Midbrain (tissue), 1 donor: ENCODE measurements around the gene TWIST2.

Experiments used
- DNase-seq: peaks from one replicate; lab custom pipeline; 2025; lab: John Stamatoyannopoulos, UW

The TWIST2 gene

GRCh38 chr2:238891457-238892203, 43.7 kb downstream of the TWIST2 start:
- DNase-seq, result no peak

GRCh38 chr2:238892204-238892500, 44.3 kb downstream of the TWIST2 start:
- no peak for DNase-seq

- no peak for DNase-seq
Observed at GRCh38 chr2:238892796-238893195, 44.9 kb downstream of the TWIST2 start.

- no peak for DNase-seq
Observed at GRCh38 chr2:238893349-238894000, 45.6 kb downstream of the TWIST2 start.

GRCh38 chr2:238894226-238894949, 46.5 kb downstream of the TWIST2 start:
- no peak for DNase-seq

- DNase-seq, result no peak
Observed at GRCh38 chr2:238894950-238895298, 47.0 kb downstream of the TWIST2 start.

GRCh38 chr2:238895361-238895882, 47.5 kb downstream of the TWIST2 start:
- DNase-seq, result no peak

- DNase-seq, result no peak
Observed at GRCh38 chr2:238895891-238896600, 48.2 kb downstream of the TWIST2 start.

GRCh38 chr2:238896641-238897040, 48.8 kb downstream of the TWIST2 start:
- DNase-seq, result no peak

GRCh38 chr2:238897122-238897880, 49.4 kb downstream of the TWIST2 start:
- DNase-seq, result no peak

GRCh38 chr2:238897911-238898311, 50.0 kb downstream of the TWIST2 start:
- DNase-seq, result no peak

- no peak for DNase-seq
Observed at GRCh38 chr2:238898534-238899281, 50.8 kb downstream of the TWIST2 start.

GRCh38 chr2:238899386-238899785, 51.5 kb downstream of the TWIST2 start:
- no peak for DNase-seq

GRCh38 chr2:238900511-238900910, 52.6 kb downstream of the TWIST2 start:
- DNase-seq, result no peak

- DNase-seq, result no peak
Observed at GRCh38 chr2:238901461-238902057, 53.7 kb downstream of the TWIST2 start.

- no peak for DNase-seq
Observed at GRCh38 chr2:238902285-238902684, 54.4 kb downstream of the TWIST2 start.

GRCh38 chr2:238903141-238903540, 55.3 kb downstream of the TWIST2 start:
- no peak for DNase-seq

GRCh38 chr2:238904177-238904576, 56.3 kb downstream of the TWIST2 start:
- no peak for DNase-seq

- DNase-seq, result no peak
Observed at GRCh38 chr2:238904716-238905115, 56.8 kb downstream of the TWIST2 start.

GRCh38 chr2:238905224-238905623, 57.3 kb downstream of the TWIST2 start:
- no peak for DNase-seq
